T-helper 17 cell (primary cell): Measurements from ENCODE around the gene ME3. TPM values are rescaled to one million over a fixed set of nuclear protein-coding genes. Genes with fewer than 3 reads are reported as not detected.

Experiments
- ATAC-seq: fragments of 150-1000 bp; cut with Tn5 transposase; 2 replicates; pipeline ENCODE4 v1.10.0; 2021; ENCODE audit warnings: mild to moderate bottlenecking, moderate library complexity
- DNase-seq, 3 donors: peaks; one replicate each; pipeline versions ENCODE4 v3.0.0 to v3.0.0-alpha.2; 2020 to 2021
- H3K9me3 ChIP-seq: one replicate; pipeline ENCODE4 v1.7.0; 2013; ENCODE audit warnings: low read length, mild to moderate bottlenecking; ENCODE audit not compliant: control insufficient read depth, poor library complexity, severe bottlenecking
- H3K27ac Mint-ChIP-seq: one replicate; pipeline ENCODE4 v1.8.0; 2022; ENCODE audit warnings: mild to moderate bottlenecking, moderate library complexity, mixed read lengths
- H3K27me3 Mint-ChIP-seq: one replicate; pipeline ENCODE4 v1.8.0; 2022; ENCODE audit warnings: mixed read lengths
- H3K36me3 Mint-ChIP-seq: one replicate; pipeline ENCODE4 v1.8.0; 2022; ENCODE audit warnings: low read depth, mixed read lengths
- H3K4me1 Mint-ChIP-seq: one replicate; pipeline ENCODE4 v1.8.0; 2022; ENCODE audit warnings: mild to moderate bottlenecking, mixed read lengths
- H3K4me3 Mint-ChIP-seq: one replicate; pipeline ENCODE4 v1.8.0; 2022; ENCODE audit warnings: mild to moderate bottlenecking, moderate library complexity, mixed read lengths
- total RNA-seq, 4 donors: library from RNA in 2 of 4; stranded (reverse) in 2 of 4; gene quantifications; one replicate each; pipeline ENCODE4 v1.2.3 and lab custom pipeline; 2022 to 2026

Gene ME3
- total RNA-seq, 2 donors from 2014 or later, result 2.7 to 3.3 TPM

DNA sequence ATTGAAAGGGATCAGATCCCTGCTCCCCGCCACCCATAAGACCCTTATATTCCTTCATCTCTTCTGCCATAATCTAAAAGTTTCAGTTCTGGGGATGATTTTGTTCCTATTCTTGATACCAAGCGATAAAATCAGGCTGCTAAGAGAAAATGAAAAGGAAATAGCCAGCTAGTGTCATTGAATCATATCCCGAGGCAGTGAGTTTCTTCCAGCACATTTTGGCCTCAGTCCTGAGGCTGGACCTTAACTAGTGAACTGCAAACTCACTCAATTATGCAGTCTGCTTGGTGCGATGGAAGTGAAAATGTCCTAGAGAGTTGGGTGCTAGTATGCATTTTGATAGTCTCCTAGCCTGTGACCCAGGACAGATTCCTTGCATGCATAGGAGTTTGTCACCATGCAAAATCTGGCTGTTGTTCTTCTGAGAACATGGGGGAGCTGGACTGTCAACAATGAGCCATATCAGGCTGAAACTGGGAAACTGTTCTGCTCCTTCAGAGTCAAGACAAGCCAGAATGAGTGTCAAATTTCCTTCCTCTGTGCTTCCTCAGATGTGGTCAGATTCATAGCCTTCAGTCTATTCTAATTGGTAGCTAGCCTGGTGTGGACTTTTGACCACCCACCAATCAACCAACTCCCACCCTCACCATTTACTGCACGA is 194.8 kb downstream of the ME3 start:
- ATAC-seq (no peak), DNase-seq (no peak)
- H3K9me3 ChIP-seq, result no peaks in the 10 kb centered on the region
- no peak overlapping the region for H3K4me3 Mint-ChIP-seq
- H3K27me3 Mint-ChIP-seq, result no peaks in the 10 kb centered on the region
- H3K27ac Mint-ChIP-seq, result no peak overlapping the region
- no peaks in the 10 kb centered on the region for H3K4me1 Mint-ChIP-seq
- H3K36me3 Mint-ChIP-seq, result no peaks in the 10 kb centered on the region

DNA sequence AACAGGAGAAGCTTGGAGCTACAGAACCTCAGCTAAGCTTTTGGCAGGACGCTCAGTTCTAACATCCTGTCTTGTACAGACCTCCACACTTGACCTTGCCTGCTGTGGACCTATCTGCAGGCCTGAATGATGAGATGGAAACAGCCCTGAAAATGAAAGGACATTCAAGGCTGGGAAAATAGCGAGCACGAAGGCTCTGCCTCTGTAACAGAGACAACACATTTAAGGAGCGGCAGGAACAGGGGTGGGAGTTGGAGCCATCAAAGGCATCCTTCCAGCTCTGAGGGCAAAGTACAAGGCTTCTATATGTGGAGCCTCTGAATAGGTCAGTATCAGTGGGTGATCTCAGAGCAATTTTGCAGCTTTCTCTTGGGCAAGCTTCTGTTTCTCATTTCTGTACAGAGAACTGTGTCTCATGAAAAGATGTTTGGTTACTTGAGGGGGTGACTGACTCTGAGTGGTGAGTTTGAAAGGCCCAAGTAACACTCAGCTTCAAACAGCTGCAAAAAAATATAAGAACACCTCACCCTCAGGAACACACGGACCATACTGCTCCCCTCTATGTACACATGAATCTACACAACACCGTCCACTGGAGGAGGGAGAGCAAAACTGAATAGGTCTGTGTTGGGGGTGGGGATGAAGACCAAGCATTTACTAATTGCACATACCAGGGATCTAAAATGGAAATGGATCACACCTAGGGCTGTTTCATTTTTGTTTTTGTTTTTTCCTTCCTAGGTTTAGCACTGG is 196.1 kb downstream of the ME3 start:
- Mint-ChIP-seq H3K4me1 (no peaks in the 10 kb centered on the region), H3K27ac (no peak overlapping the region)
- no peaks in the 10 kb centered on the region for H3K9me3 ChIP-seq

DNA sequence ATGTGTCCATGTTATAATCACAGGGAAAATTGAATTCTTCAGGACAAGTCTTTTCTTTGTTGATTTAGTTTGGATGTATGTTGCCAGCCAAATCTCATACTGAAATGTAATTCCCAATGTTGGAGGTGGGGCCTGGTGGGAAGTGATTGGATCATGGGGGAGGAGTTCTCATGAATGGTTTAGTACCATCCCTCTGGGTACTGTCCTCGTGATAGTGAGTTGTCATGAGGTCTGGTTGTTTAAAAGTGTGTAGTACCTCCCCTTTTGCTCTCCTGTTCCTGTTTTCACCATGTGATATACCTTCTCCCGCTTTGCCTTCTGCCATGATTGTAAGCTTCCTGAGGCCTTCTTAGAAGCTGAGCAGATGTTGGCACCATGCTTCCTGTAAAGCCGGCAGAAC is 197.4 kb downstream of the ME3 start:
- DNase-seq (no peak), ATAC-seq (no peak)
- no peak overlapping the region for H3K27ac Mint-ChIP-seq
- H3K9me3 ChIP-seq, result no peaks in the 10 kb centered on the region
- no peaks in the 10 kb centered on the region for H3K27me3 Mint-ChIP-seq
- no peaks in the 10 kb centered on the region for H3K36me3 Mint-ChIP-seq
- no peaks in the 10 kb centered on the region for H3K4me1 Mint-ChIP-seq
- no peak overlapping the region for H3K4me3 Mint-ChIP-seq

More for the DNA sequence above, 196.1 kb downstream of the ME3 start:
- ATAC-seq (no peak), DNase-seq (no peak)
- Mint-ChIP-seq H3K4me3 (no peak overlapping the region), H3K36me3 (no peaks in the 10 kb centered on the region), H3K27me3 (no peaks in the 10 kb centered on the region)

DNA sequence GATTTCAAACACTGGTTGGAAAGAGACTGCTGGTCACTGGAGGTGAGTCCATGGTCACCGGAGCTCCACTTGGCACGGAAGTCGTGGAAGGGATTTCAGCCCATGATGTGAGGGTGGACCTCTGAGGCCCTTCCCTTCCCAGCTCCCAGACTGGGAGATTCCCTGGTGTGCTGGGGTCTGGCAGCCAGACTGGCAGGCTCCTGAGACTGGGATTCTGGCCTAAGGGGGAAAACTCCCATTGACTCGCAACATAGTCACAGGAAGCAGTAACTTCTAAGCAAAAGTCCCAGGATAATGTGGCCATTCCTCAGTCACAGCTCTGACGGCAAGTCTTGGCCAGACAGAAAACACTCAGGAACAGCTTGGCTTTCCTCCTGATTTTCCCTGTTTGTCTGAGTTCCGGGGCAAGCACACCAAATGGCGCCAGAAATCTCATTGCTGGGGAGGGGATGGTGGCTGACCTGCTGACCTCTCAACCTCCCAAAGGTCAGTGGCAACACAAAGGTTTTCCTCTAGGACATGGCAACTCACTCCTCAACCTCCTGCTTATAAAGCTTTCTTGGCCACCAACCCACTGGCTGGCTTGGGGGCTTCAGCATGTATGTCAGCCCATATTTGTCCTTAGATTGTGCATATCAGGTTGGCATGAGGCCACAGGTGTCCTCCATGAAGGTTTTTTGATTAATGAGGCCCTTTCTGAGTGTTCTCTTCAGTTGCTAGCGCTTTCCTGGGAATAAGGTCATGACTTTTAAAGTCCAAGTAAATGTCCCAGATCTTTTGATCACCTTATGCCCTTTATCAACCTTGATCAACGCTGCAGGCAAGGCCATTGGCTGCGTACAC is 198.2 kb downstream of the ME3 start:
- Mint-ChIP-seq H3K27me3 (no peaks in the 10 kb centered on the region), H3K36me3 (no peaks in the 10 kb centered on the region), H3K4me1 (no peaks in the 10 kb centered on the region), H3K4me3 (no peak overlapping the region), H3K27ac (no peak overlapping the region)
- H3K9me3 ChIP-seq, result no peaks in the 10 kb centered on the region
- ATAC-seq (no peak), DNase-seq (no peak)

- no peaks in the 10 kb centered on the region for H3K4me1 Mint-ChIP-seq
- no peaks in the 10 kb centered on the region for H3K27me3 Mint-ChIP-seq
- H3K36me3 Mint-ChIP-seq, result no peaks in the 10 kb centered on the region
- DNase-seq, result no peak
- ATAC-seq, result no peak
- no peak overlapping the region for H3K4me3 Mint-ChIP-seq
- H3K9me3 ChIP-seq, result no peaks in the 10 kb centered on the region
- no peak overlapping the region for H3K27ac Mint-ChIP-seq
Observed at GRCh38 chr11:86469491-86470388, 202.7 kb downstream of the ME3 start.

- no peaks in the 10 kb centered on the region for H3K27me3 Mint-ChIP-seq
- H3K9me3 ChIP-seq, result no peaks in the 10 kb centered on the region
- no peaks in the 10 kb centered on the region for H3K4me1 Mint-ChIP-seq
- DNase-seq (no peak), ATAC-seq (no peak)
- no peak overlapping the region for H3K4me3 Mint-ChIP-seq
- no peaks in the 10 kb centered on the region for H3K36me3 Mint-ChIP-seq
- no peak overlapping the region for H3K27ac Mint-ChIP-seq
Observed at GRCh38 chr11:86468169-86468568, 204.2 kb downstream of the ME3 start.

- no peaks in the 10 kb centered on the region for H3K36me3 Mint-ChIP-seq
- H3K27ac Mint-ChIP-seq, result no peak overlapping the region
- H3K4me3 Mint-ChIP-seq, result no peak overlapping the region
Observed at GRCh38 chr11:86464509-86465221, 207.8 kb downstream of the ME3 start.

DNA sequence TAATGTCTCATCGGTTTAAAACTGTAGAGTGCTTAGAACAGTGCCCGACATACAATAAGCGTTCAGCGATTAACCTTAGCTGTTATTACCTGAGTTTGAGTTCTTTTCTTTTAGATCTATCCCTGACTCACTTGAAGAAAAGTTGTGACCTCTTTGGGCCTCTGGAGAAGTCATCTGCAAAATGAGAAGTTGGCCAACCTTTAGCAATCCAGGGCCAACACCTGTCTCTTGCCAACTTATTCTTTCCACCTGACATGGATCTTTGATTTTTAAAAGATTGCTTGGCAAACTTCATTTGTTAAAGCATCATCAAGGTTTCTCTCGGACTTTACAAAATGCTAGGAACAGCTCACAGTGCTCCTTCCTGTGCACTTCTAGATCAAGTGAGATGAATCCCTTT is 208.5 kb downstream of the ME3 start:
- H3K9me3 ChIP-seq, result no peaks in the 10 kb centered on the region
- Mint-ChIP-seq H3K4me3 (no peak overlapping the region), H3K27ac (no peak overlapping the region), H3K36me3 (no peaks in the 10 kb centered on the region), H3K4me1 (peaks cover 5% of the 10 kb centered on the region), H3K27me3 (no peaks in the 10 kb centered on the region)
- DNase-seq (no peak), ATAC-seq (no peak)

More at GRCh38 chr11:86464509-86465221, 207.8 kb downstream of the ME3 start:
- Mint-ChIP-seq H3K27me3 (no peaks in the 10 kb centered on the region), H3K4me1 (peaks cover 5% of the 10 kb centered on the region)
- ATAC-seq (no peak), DNase-seq (no peak)
- no peaks in the 10 kb centered on the region for H3K9me3 ChIP-seq

- Mint-ChIP-seq H3K36me3 (no peaks in the 10 kb centered on the region), H3K4me3 (no peak overlapping the region)
- no peak for ATAC-seq
Observed at GRCh38 chr11:86463120-86463519, 209.3 kb downstream of the ME3 start.

GRCh38 chr11:86461892-86462291 is 210.5 kb downstream of the ME3 start:
- Mint-ChIP-seq H3K4me3 (no peak overlapping the region), H3K27ac (no peak overlapping the region), H3K4me1 (peaks cover 5% of the 10 kb centered on the region), H3K36me3 (no peaks in the 10 kb centered on the region), H3K27me3 (no peaks in the 10 kb centered on the region)
- DNase-seq (no peak), ATAC-seq (no peak)
- H3K9me3 ChIP-seq, result no peaks in the 10 kb centered on the region

More at GRCh38 chr11:86463120-86463519, 209.3 kb downstream of the ME3 start:
- Mint-ChIP-seq H3K27me3 (no peaks in the 10 kb centered on the region), H3K27ac (no peak overlapping the region), H3K4me1 (peaks cover 5% of the 10 kb centered on the region)
- DNase-seq, result no peak
- H3K9me3 ChIP-seq, result no peaks in the 10 kb centered on the region

DNA sequence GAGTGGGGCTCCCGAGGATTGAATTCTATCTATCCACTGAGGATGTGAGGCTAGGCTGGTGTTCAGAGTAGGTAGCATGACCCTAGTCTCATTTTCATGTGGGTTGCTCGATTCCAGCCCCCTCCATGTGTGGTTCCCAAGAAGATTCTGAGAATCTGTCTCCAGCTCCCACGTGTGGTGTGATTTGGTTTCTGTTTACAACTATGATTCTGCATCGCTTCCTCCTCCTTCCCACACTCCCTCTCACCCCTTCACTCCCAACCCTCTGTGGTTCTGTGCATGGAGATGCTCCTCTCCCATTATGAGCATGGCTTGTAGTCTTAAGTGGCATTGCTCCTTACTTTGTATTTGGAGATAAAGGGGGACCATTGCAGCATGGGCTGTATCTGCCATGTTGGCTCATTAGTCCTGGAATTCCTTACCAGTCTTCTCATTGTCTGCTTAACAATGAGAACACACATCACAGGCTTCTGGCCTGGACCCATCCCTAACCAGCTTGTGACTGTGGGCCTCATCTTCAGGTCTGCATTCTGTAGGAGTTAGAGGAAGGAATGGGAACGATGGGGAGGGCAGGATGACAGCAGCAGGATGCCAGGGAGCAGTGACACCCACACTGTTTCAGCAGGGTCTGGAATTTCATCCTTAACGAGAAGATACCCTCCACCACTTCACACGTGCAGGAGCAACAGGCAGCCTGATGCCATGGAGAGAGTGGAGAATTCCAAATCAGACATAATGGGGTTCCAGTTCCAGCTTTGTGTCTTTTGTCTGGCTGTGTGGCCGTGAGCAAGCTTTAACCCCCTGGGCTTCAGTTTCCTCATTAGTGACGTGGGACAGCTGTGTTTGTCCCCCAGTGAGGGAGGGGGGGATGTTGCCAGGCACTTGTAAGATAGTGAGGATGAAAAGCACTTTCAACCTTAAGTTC is 211.7 kb downstream of the ME3 start:
- no peak for DNase-seq
- no peak for ATAC-seq
- H3K27ac Mint-ChIP-seq, result no peak overlapping the region
- H3K9me3 ChIP-seq, result no peaks in the 10 kb centered on the region
- H3K4me1 Mint-ChIP-seq, result peaks cover 12% of the 10 kb centered on the region
- H3K36me3 Mint-ChIP-seq, result no peaks in the 10 kb centered on the region
- no peak overlapping the region for H3K4me3 Mint-ChIP-seq
- H3K27me3 Mint-ChIP-seq, result peaks cover 7% of the 10 kb centered on the region
